K562 (cell line): ENCODE results near the gene ZNF77. TPM values are rescaled to one million over a fixed set of nuclear protein-coding genes. Genes with fewer than 3 reads are reported as not detected.

Experiments used
- ATAC-seq: fragments of 200-7000 bp; cut with Tn5 transposase; 3 replicates; pipeline ENCODE4 v1.9.1; 2020; ENCODE audit warnings: moderate library complexity
- BruUV-seq: library from RNA; stranded (reverse); fragments of 400-500 nt; replicated peaks from 2 replicates; lab custom pipeline; 2021; lab: Mats Ljungman, UMichigan
- CTCF ChIA-PET: fragments of 300-600 bp; formaldehyde crosslinking; extraction: SDS; loops from one replicate; lab custom pipeline; 2021; ENCODE audit warnings: low intra/inter-chr PET ratio; lab: Yijun Ruan, JAX
- POLR2A ChIA-PET: fragments of 300-600, 350-650 bp; sonication (Branson Sonifier 250); formaldehyde crosslinking; extraction: SDS; loops from one replicate; lab custom pipeline; 2021; ENCODE audit warnings: antibody characterized with exemption, inconsistent platforms; lab: Yijun Ruan, JAX
- DNase-seq, 4 experiments: peaks; one replicate each; pipeline versions ENCODE4 v3.0.0 to v3.0.0-alpha.2; 2011 to 2018; ENCODE audit warnings: low spot score in 3 of 4, mixed read lengths in 3 of 4; ENCODE audit errors: extremely low read depth in 1 of 4
- FAIRE-seq: peaks from 2 replicates; lab custom pipeline; 2011; peaks lifted over from hg19 to GRCh38; lab: Jason Lieb, UNC
- H2AFZ ChIP-seq: 2 replicates; pipeline ENCODE4 v1.6.0; 2011; ENCODE audit warnings: low read depth, low read length, control low read depth, inconsistent platforms
- H3K27ac ChIP-seq: fragments of 200-600 bp; 3 replicates; pipeline ENCODE4 v1.8.0; 2011; ENCODE audit warnings: low read depth, mild to moderate bottlenecking, control low read depth, inconsistent platforms, low read length, moderate library complexity, mixed read lengths; ENCODE audit errors: extremely low read depth
- H3K27me3 ChIP-seq, 2 experiments: fragments of 300-600 bp in 1 of 2; 2 replicates in 1 of 2; 3 replicates in 1 of 2; pipeline versions ENCODE4 v1.6.0 to v1.8.0; 2011; ENCODE audit warnings: inconsistent platforms in 2 of 2, low read length in 2 of 2, mild to moderate bottlenecking in 1 of 2, mixed read lengths in 1 of 2, moderate library complexity in 1 of 2; ENCODE audit not compliant: control insufficient read depth in 2 of 2, insufficient read depth in 2 of 2
- H3K36me3 ChIP-seq: fragments of 300-600 bp; 3 replicates; pipeline ENCODE4 v1.8.0; 2011; ENCODE audit warnings: mild to moderate bottlenecking, low read length, inconsistent platforms; ENCODE audit not compliant: control insufficient read depth, insufficient read depth
- H3K4me1 ChIP-seq, 2 experiments: fragments of 200-600 bp in 1 of 2; replicated peaks in 1 of 2; 2 replicates in 1 of 2; 3 replicates in 1 of 2; pipeline versions ENCODE4 v1.5.1 to v1.8.0; 2011; ENCODE audit warnings: inconsistent platforms in 2 of 2, low read length in 2 of 2, mild to moderate bottlenecking in 1 of 2, mixed read lengths in 1 of 2, moderate library complexity in 1 of 2; ENCODE audit not compliant: control insufficient read depth in 2 of 2, insufficient read depth in 2 of 2
- H3K4me2 ChIP-seq: 2 replicates; pipeline ENCODE4 v1.6.1; 2011; ENCODE audit warnings: low read length, control low read depth, inconsistent platforms, mixed read lengths; ENCODE audit not compliant: insufficient read depth
- H3K4me3 ChIP-seq: fragments of 200-600 bp; sonication (generic), shearing (Covaris generic); 2 replicates; pipeline ENCODE4 v1.5.1; 2016; ENCODE audit warnings: control low read depth, inconsistent platforms
- H3K79me2 ChIP-seq: fragments of 200-600 bp; 3 replicates; pipeline ENCODE4 v1.8.0; 2011; ENCODE audit warnings: low read length, inconsistent platforms; ENCODE audit not compliant: control insufficient read depth, insufficient read depth
- H3K9ac ChIP-seq, 2 experiments: 2 replicates each; pipeline versions ENCODE4 v1.6.0 to v1.6.1; 2011; ENCODE audit warnings: low read depth in 2 of 2, low read length in 2 of 2, control low read depth in 1 of 2, inconsistent platforms in 1 of 2, mild to moderate bottlenecking in 1 of 2, mixed read lengths in 1 of 2; ENCODE audit not compliant: insufficient read depth in 1 of 2
- H3K9me1 ChIP-seq: one replicate; pipeline ENCODE4 v1.6.0; 2011; ENCODE audit warnings: inconsistent platforms, mild to moderate bottlenecking, low read length, moderate library complexity; ENCODE audit not compliant: control insufficient read depth, insufficient read depth
- H3K9me3 ChIP-seq: replicated peaks from 2 replicates; pipeline ENCODE4 v1.5.1; 2011; ENCODE audit warnings: low read depth, low read length, inconsistent platforms; ENCODE audit not compliant: control insufficient read depth, insufficient read depth
- H4K20me1 ChIP-seq: replicated peaks from 2 replicates; pipeline ENCODE4 v1.6.1; 2011; ENCODE audit warnings: low read length, inconsistent platforms, mixed read lengths; ENCODE audit not compliant: control insufficient read depth, insufficient read depth
- HDAC3 ChIP-seq: fragments of 450-650 bp; IDR thresholded peaks from 2 replicates; pipeline ENCODE4 v1.6.1; 2018; ENCODE audit warnings: borderline replicate concordance, mild to moderate bottlenecking, moderate library complexity; ENCODE audit not compliant: partially characterized antibody
- RCOR1 ChIP-seq, 2 experiments: IDR thresholded peaks; 2 replicates each; pipeline ENCODE4 v1.6.1; 2012; ENCODE audit warnings: low read depth in 2 of 2, low read length in 2 of 2, borderline replicate concordance in 1 of 2, improper control_type of control experiment in 1 of 2
- RFX1 ChIP-seq: fragments of 450-650 bp; IDR thresholded peaks from 2 replicates; pipeline ENCODE4 v1.6.1; 2016; ENCODE audit warnings: mild to moderate bottlenecking, moderate library complexity
- THAP7 ChIP-seq: fragments of 250-450 bp; sonication (Bioruptor Pico); IDR thresholded peaks from 2 replicates; pipeline ENCODE4 v1.5.0; 2021
- ZNF830 ChIP-seq: fragments of 250-450 bp; sonication (Bioruptor Pico); IDR thresholded peaks from 2 replicates; pipeline ENCODE4 v1.5.0; 2021; ENCODE audit warnings: mild to moderate bottlenecking
- WGBS: fragments of 100-300 bp; shearing (Covaris generic); methylation state at CpG from one replicate; pipeline ENCODE4 v1.1.6; 2016; ENCODE audit warnings: low coverage, mixed read lengths; ENCODE audit not compliant: insufficient coverage; ENCODE audit errors: missing lambda C conversion rate; 5-methylcytosine and 5-hydroxymethylcytosine counted together
- in situ Hi-C: fragments of 300-500 bp; cut with MboI; formaldehyde crosslinking; loops from 4 replicates; pipeline ENCODE4 v1.15.0; 2018; ENCODE audit warnings: inconsistent platforms, mixed read lengths
- intact Hi-C: fragments of 100-400 bp; cut with micrococcal nuclease; formaldehyde crosslinking; loops from 2 replicates; pipeline ENCODE4 v1.14.2; 2022
- polyA plus RNA-seq, 8 experiments: library from polyadenylated mRNA; depleted of rRNA in 4 of 8; stranded (reverse) in 5 of 8; unstranded in 3 of 8; fragments of >200 nt; fragmentation: Nextera tagmentation in 2 of 8; fragmentation: Illumina TruSeq in 1 of 8; extraction: Ambion mirVana in 2 of 8; extraction: Trizol in 1 of 8; gene quantifications; 2 replicates each; pipeline versions ENCODE4 v1.2.1 to v1.2.3, GENCODE V29; 2011 to 2014; ENCODE audit warnings: inconsistent platforms in 1 of 8, missing spikeins in 1 of 8
- total RNA-seq, 7 experiments: library from RNA; depleted of rRNA in 6 of 7; stranded (reverse); fragments of >200 nt in 6 of 7; fragmentation: Illumina TruSeq in 2 of 7; extraction: Trizol in 2 of 7; gene quantifications; 2 replicates each; pipeline versions ENCODE4 v1.2.1 to v1.2.3, GENCODE V29; 2011 to 2021; ENCODE audit warnings: low replicate concordance in 1 of 7

The ZNF77 gene
- total and polyA plus RNA-seq, 9 of the 15 experiments (the other 6 are each of a cell fraction or from before 2014, with no cell fraction given): 4.3 to 14.5 (median 7.7) TPM

GRCh38 chr19:2986951-2987524 is 42.3 kb upstream of the ZNF77 start:
- no TSS peak for BruUV-seq
- Histone ChIP-seq H3K27ac (no peak overlapping the region), H3K9me1 (no peaks in the 10 kb centered on the region), H3K4me2 (no peak overlapping the region), H3K9ac (peak overlapping the region in 1 of 2 experiments; percentile 81; a peak in 2 of 4 replicates), H3K4me1 (peaks cover 0 to 35% of the 10 kb centered on the region in 2 experiments; a peak in 2 of 5 replicates), H3K9me3 (no peaks in the 10 kb centered on the region), H2AFZ (no peak overlapping the region)
- WGBS: 9% methylated on average over 20 of the region's 20 CpGs
- CTCF ChIA-PET: no interaction called here
- in situ Hi-C loops (no loop called here), intact Hi-C loops (no loop called here)
- peak; percentile 30; the same call in 2 of the 3 replicates for ATAC-seq
- TF ChIP-seq HDAC3 (no peak), RFX1 (peak; percentile 87)
- TF ChIP-seq, all 486 proteins: peak for 1
- FAIRE-seq: no peak
- POLR2A ChIA-PET: interaction anchor here (0.6 to 1.6 kb wide), 5 partner anchors 8 to 681 kb away, joined by 3 to 5 read pairs (median 3); partner anchors contain the start of gene TLE6
- Histone ChIP-seq H3K79me2 (no peaks in the 10 kb centered on the region), H4K20me1 (no peaks in the 10 kb centered on the region), H3K4me3 (no peak overlapping the region), H3K27me3 (peaks cover 0 to 20% of the 10 kb centered on the region in 2 experiments; a peak in 2 of 5 replicates), H3K36me3 (no peaks in the 10 kb centered on the region)
- peak in 1 of 4 experiments; percentile 23 for DNase-seq

- H3K4me2 ChIP-seq: peak overlapping the region; percentile 38; the same call in 1 of the 2 replicates
- no peaks in the 10 kb centered on the region for H3K9me3 ChIP-seq
- TF ChIP-seq RCOR1 (IDR thresholded peaks at IDR 0.05; ENCODE audit: borderline replicate concordance in 1 of 2, low read depth in 2 of 2, low read length in 2 of 2) (no peak), ZNF830 (no peak), THAP7 (CRISPR knock-in tag) (no peak)
- no TSS peak for BruUV-seq
- FAIRE-seq: no peak
- H2AFZ ChIP-seq: peak overlapping the region; percentile 47; the same call in 1 of the 2 replicates
- no peaks in the 10 kb centered on the region for H3K79me2 ChIP-seq
- H3K4me1 ChIP-seq: peaks cover 0 to 35% of the 10 kb centered on the region in 2 experiments; a peak in 2 of 5 replicates
- H3K36me3 ChIP-seq: no peaks in the 10 kb centered on the region
- no peak overlapping the region for H3K27ac ChIP-seq
- no peaks in the 10 kb centered on the region for H4K20me1 ChIP-seq
- intact Hi-C loops: no loop called here
- ChIA-PET POLR2A (no interaction called here), CTCF (no interaction called here)
- WGBS: 6% methylated on average over 7 of the region's 14 CpGs
- no peaks in the 10 kb centered on the region for H3K9me1 ChIP-seq
- H3K27me3 ChIP-seq: peaks cover 0 to 15% of the 10 kb centered on the region in 2 experiments; a peak in 2 of 5 replicates
- in situ Hi-C loops: no loop called here
- no peak for ATAC-seq
- no peak for DNase-seq
- peak overlapping the region in 1 of 2 experiments; percentile 42; a peak in 1 of 4 replicates for H3K9ac ChIP-seq
- no peak overlapping the region; the same call in 1 of the 2 replicates for H3K4me3 ChIP-seq
These were observed 39.4 kb upstream of the ZNF77 start for GRCh38 chr19:2984215-2984528.
